ENCODE measurements around the gene OR2AG2.
A peak's percentile ranks its signal among the peaks of the same experiment; 100 is the strongest.
"Not testable (repeated sequence)": the region's sequence is repeated elsewhere in the genome, so short reads cannot be mapped to it uniquely, and the experiment has no call there.

Gene OR2AG2

GRCh38 chr11:6771926-6772893 is at the start of gene OR2AG2:
OR2AG2 (minus strand) TSS chr11:6771976; CDS start chr11:6768957, 3,019 bp downstream.
- DNase-seq = peak in 11 of 42 donors; percentile 6 to 48 (median 19)
- intact Hi-C loops (cut with DNase I) = no loop called here

GRCh38 chr11:6818967-6819366 is 47.2 kb upstream of the OR2AG2 start:
- DNase-seq = no peak
- intact Hi-C loops (cut with DNase I) = no loop called here

GRCh38 chr11:6817694-6818093 is 45.9 kb upstream of the OR2AG2 start:
- DNase-seq = no peak
- intact Hi-C loops (cut with DNase I) = no loop called here

GRCh38 chr11:6813656-6814055 is 41.9 kb upstream of the OR2AG2 start:
- no peak for DNase-seq
- intact Hi-C loops (cut with DNase I) = no loop called here

GRCh38 chr11:6812390-6813005 is 40.7 kb upstream of the OR2AG2 start:
- intact Hi-C loops (cut with DNase I) = no loop called here
- peak in 18 of 42 donors; percentile 12 to 66 (median 25) for DNase-seq

- DNase-seq; intact Hi-C loops (cut with DNase I): not testable (repeated sequence)
Observed at GRCh38 chr11:6801075-6801474, 29.3 kb upstream of the OR2AG2 start.

GRCh38 chr11:6799402-6799801 is 27.6 kb upstream of the OR2AG2 start, which contains the start of gene OR6A2:
OR6A2 (minus strand) TSS chr11:6799689; CDS start chr11:6795708, 3,981 bp downstream.
- intact Hi-C loops (cut with DNase I) = no loop called here
- no peak for DNase-seq

- intact Hi-C loops (cut with DNase I) = no loop called here
- no peak for DNase-seq
Observed at GRCh38 chr11:6794639-6795038, 22.9 kb upstream of the OR2AG2 start.

GRCh38 chr11:6790546-6790945 is 18.8 kb upstream of the OR2AG2 start:
- DNase-seq = no peak
- intact Hi-C loops (cut with DNase I) = no loop called here

GRCh38 chr11:6782720-6783119 is 10.9 kb upstream of the OR2AG2 start, which contains the start of gene OR2AG1:
OR2AG1 (plus strand) TSS chr11:6783020; CDS start chr11:6785038, 2,018 bp downstream.
- intact Hi-C loops (cut with DNase I) = no loop called here
- DNase-seq = no peak

- no peak for DNase-seq
- intact Hi-C loops (cut with DNase I) = no loop called here
Observed at GRCh38 chr11:6780829-6781228, 9.1 kb upstream of the OR2AG2 start.

- intact Hi-C loops (cut with DNase I) = no loop called here
- DNase-seq = no peak
Observed at GRCh38 chr11:6778518-6778917, 6.7 kb upstream of the OR2AG2 start.

GRCh38 chr11:6757373-6757967 is 14.3 kb downstream of the OR2AG2 start:
- DNase-seq = peak in 41 of 42 donors; percentile 10 to 82 (median 62)
- intact Hi-C loops (cut with DNase I) = no loop called here

- DNase-seq = no peak
- intact Hi-C loops (cut with DNase I) = no loop called here
Observed at GRCh38 chr11:6755953-6756347, 15.8 kb downstream of the OR2AG2 start.

- DNase-seq = peak in 27 of 42 donors; percentile 6 to 67 (median 42)
- intact Hi-C loops (cut with DNase I) = no loop called here
Observed at GRCh38 chr11:6755303-6755952, 16.3 kb downstream of the OR2AG2 start.

- no peak for DNase-seq
- intact Hi-C loops (cut with DNase I) = no loop called here
Observed at GRCh38 chr11:6747097-6747668, 24.6 kb downstream of the OR2AG2 start.

GRCh38 chr11:6746626-6747025 is 25.1 kb downstream of the OR2AG2 start:
- no peak for DNase-seq
- intact Hi-C loops (cut with DNase I) = no loop called here

- intact Hi-C loops (cut with DNase I) = no loop called here
- peak in 1 of 42 donors; percentile 4 for DNase-seq
Observed at GRCh38 chr11:6746086-6746618, 25.6 kb downstream of the OR2AG2 start.
